Activated gamma-delta T cell (primary cell): ENCODE measurements around the gene GNAI3.
A peak's percentile ranks its signal among the peaks of the same experiment; 100 is the strongest.

ENCODE experiments used
- DNase-seq: peaks from one replicate; lab custom pipeline; 2025; lab: John Stamatoyannopoulos, UW
- total RNA-seq, 2 donors: gene quantifications; one replicate each; lab custom pipeline; 2026; lab: John Stamatoyannopoulos, UW

The GNAI3 gene
- total RNA-seq, result 136 to 140 reads per million in 2 donors

- DNase-seq, result peak; percentile 89
Observed at GRCh38 chr1:109548321-109549267, at the start of gene GNAI3. TSS of gene GNAI3 (plus strand) at chr1:109548615. CDS start at chr1:109548721, 106 bp downstream.

GRCh38 chr1:109499081-109499480 lies 49.3 kb upstream of the GNAI3 start:
- no peak for DNase-seq

GRCh38 chr1:109499661-109500536 lies 48.5 kb upstream of the GNAI3 start:
- no peak for DNase-seq

GRCh38 chr1:109500941-109501381 lies 47.5 kb upstream of the GNAI3 start:
- no peak for DNase-seq

GRCh38 chr1:109501644-109502363 lies 46.6 kb upstream of the GNAI3 start:
- no peak for DNase-seq

- no peak for DNase-seq
Observed at GRCh38 chr1:109502364-109502851, 46.0 kb upstream of the GNAI3 start.

GRCh38 chr1:109503935-109504334 lies 44.5 kb upstream of the GNAI3 start:
- no peak for DNase-seq

GRCh38 chr1:109504974-109505373 lies 43.4 kb upstream of the GNAI3 start:
- no peak for DNase-seq

GRCh38 chr1:109508001-109508872 lies 40.2 kb upstream of the GNAI3 start:
- no peak for DNase-seq

- DNase-seq, result no peak
Observed at GRCh38 chr1:109508873-109509175, 39.6 kb upstream of the GNAI3 start.

GRCh38 chr1:109509176-109510134 lies 39.0 kb upstream of the GNAI3 start, which contains the start of gene AMIGO1:
TSS of gene AMIGO1 (minus strand) at chr1:109509727. CDS start at chr1:109508912, 815 bp downstream.
- DNase-seq, result peak; percentile 43

- DNase-seq, result no peak
Observed at GRCh38 chr1:109513110-109513710, 35.2 kb upstream of the GNAI3 start.

- no peak for DNase-seq
Observed at GRCh38 chr1:109514846-109515245, 33.6 kb upstream of the GNAI3 start.

GRCh38 chr1:109516872-109517271 lies 31.5 kb upstream of the GNAI3 start:
- DNase-seq, result no peak

- no peak for DNase-seq
Observed at GRCh38 chr1:109517337-109517736, 31.1 kb upstream of the GNAI3 start.

GRCh38 chr1:109521002-109521951 lies 27.1 kb upstream of the GNAI3 start:
- DNase-seq, result no peak

- no peak for DNase-seq
Observed at GRCh38 chr1:109522026-109522425, 26.4 kb upstream of the GNAI3 start.

GRCh38 chr1:109523706-109524105 lies 24.7 kb upstream of the GNAI3 start:
- DNase-seq, result no peak
